ENCODE data around the gene BCL2L11. TPM values are rescaled to one million over a fixed set of nuclear protein-coding genes. Genes with fewer than 3 reads are reported as not detected.
A peak's percentile ranks its signal among the peaks of the same experiment; 100 is the strongest.
"Not testable (repeated sequence)": the region's sequence is repeated elsewhere in the genome, so short reads cannot be mapped to it uniquely, and the experiment has no call there.

The BCL2L11 gene
- 25.3 and 26.5 TPM in 2 replicates for total RNA-seq
- polyA plus RNA-seq = 12.3 and 13.0 TPM in 2 replicates

DNA sequence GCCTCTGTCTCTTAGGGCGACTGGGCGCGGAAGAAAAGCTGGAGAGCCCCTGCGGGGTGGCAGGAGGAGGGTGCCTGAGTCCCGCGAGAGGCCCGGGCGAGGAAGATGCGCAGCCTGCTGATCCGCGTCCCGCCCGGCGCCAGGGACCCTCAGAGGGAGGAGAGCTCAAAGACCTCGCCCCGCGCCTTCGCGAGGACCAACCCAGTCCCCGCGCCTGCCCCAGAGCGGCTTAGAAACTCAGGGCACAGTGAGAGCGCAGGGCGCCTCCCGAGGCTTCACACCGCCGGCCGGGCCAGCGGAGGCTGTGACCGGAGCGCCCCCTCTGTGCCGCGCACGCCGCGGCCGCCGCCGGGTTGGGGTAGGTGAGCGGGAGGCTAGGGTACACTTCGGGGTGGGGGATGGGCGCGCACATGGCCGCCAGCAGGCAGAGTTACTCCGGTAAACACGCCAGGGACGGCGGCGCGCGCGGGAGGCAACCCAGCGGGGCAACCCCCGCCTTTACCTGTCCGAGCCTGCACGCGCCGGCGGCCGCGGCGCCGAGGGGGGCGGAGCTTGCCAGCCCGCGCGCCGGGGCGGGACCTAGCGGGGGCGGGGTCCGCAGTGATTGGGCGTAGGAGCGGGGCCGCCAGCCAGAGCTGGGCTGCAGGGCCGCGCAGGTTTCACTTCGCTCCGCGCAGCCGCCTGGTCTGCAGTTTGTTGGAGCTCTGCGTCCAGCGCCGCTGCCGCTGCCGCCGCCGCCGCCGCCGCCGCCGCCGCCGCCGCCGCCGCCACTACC, at the start of gene BCL2L11:
BCL2L11 (plus strand) TSS at position 662 of the 775 bp plus-strand sequence. CDS start 2,832 bp downstream, outside the sequence.
- Histone ChIP-seq H3K79me2 (peaks cover 40% of the 10 kb centered on the region), H3K4me2 (peak within 1 kb of the TSS; percentile 96), H3K27ac (peak within 1 kb of the TSS; percentile 91), H3K27me3 (peaks cover 28% of the 10 kb centered on the region), H2AFZ (peak within 1 kb of the TSS; percentile 81), H3K36me3 (replicated peaks; ENCODE audit: insufficient read depth, low read depth) (no peaks in the 10 kb centered on the region), H3K4me3 (peak within 1 kb of the TSS; percentile 99), H3K9me2 (replicated peaks; ENCODE audit: insufficient read depth) (no peaks in the 10 kb centered on the region), H3K9me3 (ENCODE audit: low read depth) (no peaks in the 10 kb centered on the region), H3K4me1 (ENCODE audit: insufficient read depth) (peaks cover 45% of the 10 kb centered on the region), H4K20me1 (ENCODE audit: insufficient read depth, poor library complexity, severe bottlenecking) (peaks cover 41% of the 10 kb centered on the region)
- 1% methylated on average over 64 of the region's 98 CpGs for WGBS (ENCODE audit: low lambda C conversion rate, missing lambda C conversion rate)
- no peak for TF ChIP-seq EZH2phosphoT487 (IDR thresholded peaks at IDR 0.05; ENCODE audit: low read depth, severe bottlenecking, unreplicated experiment)
- peak; percentile 32 for TF ChIP-seq CTCF (IDR thresholded peaks at IDR 0.05; ENCODE audit: poor library complexity)
- DNase-seq (ENCODE audit: low spot score) = peak; percentile 97

DNA sequence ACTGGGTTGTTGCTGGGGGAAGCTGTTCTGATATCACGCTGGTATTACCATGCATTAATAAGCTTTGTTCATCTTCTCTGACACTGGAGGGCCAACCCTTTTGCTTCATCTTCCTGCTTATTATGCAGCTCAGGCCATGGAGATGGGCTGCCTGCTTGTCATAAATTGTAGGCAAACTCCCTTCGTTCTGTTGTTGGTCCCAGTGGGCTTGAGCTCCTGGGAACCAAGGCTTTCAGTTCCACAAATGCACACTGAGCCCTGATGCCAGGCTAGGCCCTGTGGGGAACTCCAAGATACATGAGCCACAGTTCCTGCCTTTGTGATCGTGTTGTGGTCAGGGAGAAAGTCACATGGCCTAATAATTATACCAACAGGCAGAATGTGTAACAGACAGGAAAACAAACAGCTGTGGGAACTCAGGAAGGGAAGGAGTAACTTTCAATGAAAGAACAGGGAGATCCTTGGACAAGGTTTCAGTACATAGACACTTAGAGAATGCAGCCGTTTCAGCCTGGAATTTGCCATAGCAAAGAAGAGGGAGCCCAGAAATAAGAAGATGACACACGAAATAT, 49.0 kb upstream of the BCL2L11 start:
- DNase-seq (ENCODE audit: low spot score) = no peak
- TF ChIP-seq CTCF (IDR thresholded peaks at IDR 0.05; ENCODE audit: poor library complexity) (no peak), EZH2phosphoT487 (IDR thresholded peaks at IDR 0.05; ENCODE audit: low read depth, severe bottlenecking, unreplicated experiment) (no peak), EZH2 (IDR thresholded peaks at IDR 0.05; ENCODE audit: borderline replicate concordance) (no peak)
- H3K36me3 ChIP-seq (replicated peaks; ENCODE audit: insufficient read depth, low read depth) = no peaks in the 10 kb centered on the region
- H3K27ac ChIP-seq = no peak overlapping the region
- no peak overlapping the region for H3K4me2 ChIP-seq
- H2AFZ ChIP-seq = no peak overlapping the region
- H3K79me2 ChIP-seq = no peaks in the 10 kb centered on the region
- no peaks in the 10 kb centered on the region for H3K9me2 ChIP-seq (replicated peaks; ENCODE audit: insufficient read depth)
- H4K20me1 ChIP-seq (ENCODE audit: insufficient read depth, poor library complexity, severe bottlenecking) = no peaks in the 10 kb centered on the region
- no peaks in the 10 kb centered on the region for H3K27me3 ChIP-seq
- H3K4me3 ChIP-seq = no peak overlapping the region
- WGBS (ENCODE audit: low lambda C conversion rate, missing lambda C conversion rate) = 70% methylated on average over 5 of the region's 5 CpGs
- peaks cover 8% of the 10 kb centered on the region for H3K9me3 ChIP-seq (ENCODE audit: low read depth)
- no peaks in the 10 kb centered on the region for H3K4me1 ChIP-seq (ENCODE audit: insufficient read depth)

- no peaks in the 10 kb centered on the region for H3K36me3 ChIP-seq (replicated peaks; ENCODE audit: insufficient read depth, low read depth)
- no peak overlapping the region for H3K27ac ChIP-seq
- no peaks in the 10 kb centered on the region for H4K20me1 ChIP-seq (ENCODE audit: insufficient read depth, poor library complexity, severe bottlenecking)
- H3K9me2 ChIP-seq (replicated peaks; ENCODE audit: insufficient read depth) = no peaks in the 10 kb centered on the region
- H3K4me3 ChIP-seq = no peak overlapping the region
- H3K4me2 ChIP-seq = no peak overlapping the region
- DNase-seq (ENCODE audit: low spot score) = no peak
- no peak overlapping the region for H2AFZ ChIP-seq
- no peaks in the 10 kb centered on the region for H3K27me3 ChIP-seq
- H3K9me3 ChIP-seq (ENCODE audit: low read depth) = peaks cover 8% of the 10 kb centered on the region
- TF ChIP-seq EZH2phosphoT487 (IDR thresholded peaks at IDR 0.05; ENCODE audit: low read depth, severe bottlenecking, unreplicated experiment) (no peak), CTCF (IDR thresholded peaks at IDR 0.05; ENCODE audit: poor library complexity) (no peak), EZH2 (IDR thresholded peaks at IDR 0.05; ENCODE audit: borderline replicate concordance) (no peak)
- H3K4me1 ChIP-seq (ENCODE audit: insufficient read depth) = no peaks in the 10 kb centered on the region
- H3K79me2 ChIP-seq = no peaks in the 10 kb centered on the region
- WGBS (ENCODE audit: low lambda C conversion rate, missing lambda C conversion rate) = 63% methylated on average over 2 of the region's 2 CpGs
Observed at GRCh38 chr2:111072220-111072871, 48.4 kb upstream of the BCL2L11 start.

DNA sequence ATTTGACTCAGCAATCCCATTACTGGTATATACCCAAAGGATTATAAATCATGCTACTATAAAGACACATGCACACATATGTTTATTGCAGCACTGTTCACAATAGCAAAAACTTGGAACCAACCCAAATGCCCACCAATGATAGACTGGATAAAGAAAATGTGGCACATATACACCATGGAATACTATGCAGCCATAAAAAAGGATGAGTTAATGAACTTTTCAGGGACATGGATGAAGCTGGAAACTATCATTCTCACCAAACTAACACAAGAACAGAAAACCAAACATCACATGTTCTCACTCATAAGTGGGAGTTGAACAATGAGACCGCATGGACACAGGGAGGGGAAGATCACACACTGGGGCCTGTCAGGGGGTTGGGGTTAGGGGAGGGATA, 38.1 kb upstream of the BCL2L11 start:
- H3K27me3 ChIP-seq; H3K4me1 ChIP-seq (ENCODE audit: insufficient read depth); H2AFZ ChIP-seq; H3K4me2 ChIP-seq; H3K4me3 ChIP-seq; H3K9me2 ChIP-seq (replicated peaks; ENCODE audit: insufficient read depth); H3K27ac ChIP-seq; H3K9me3 ChIP-seq (ENCODE audit: low read depth); H3K36me3 ChIP-seq (replicated peaks; ENCODE audit: insufficient read depth, low read depth); DNase-seq (ENCODE audit: low spot score); H4K20me1 ChIP-seq (ENCODE audit: insufficient read depth, poor library complexity, severe bottlenecking); H3K79me2 ChIP-seq: not testable (repeated sequence)
- 10% methylated on average over 1 of the region's 1 CpG for WGBS (ENCODE audit: low lambda C conversion rate, missing lambda C conversion rate)

Data from hepatocyte (in vitro differentiated cells).